HG02642 (cell line): ENCODE results near the gene SST.

Experiments used
- ATAC-seq: cut with Tn5 transposase; IDR thresholded peaks from one replicate; pipeline ENCODE4 v1.9.1; 2021; ENCODE audit warnings: mild to moderate bottlenecking; ENCODE audit not compliant: unreplicated experiment, poor library complexity

Gene SST

DNA sequence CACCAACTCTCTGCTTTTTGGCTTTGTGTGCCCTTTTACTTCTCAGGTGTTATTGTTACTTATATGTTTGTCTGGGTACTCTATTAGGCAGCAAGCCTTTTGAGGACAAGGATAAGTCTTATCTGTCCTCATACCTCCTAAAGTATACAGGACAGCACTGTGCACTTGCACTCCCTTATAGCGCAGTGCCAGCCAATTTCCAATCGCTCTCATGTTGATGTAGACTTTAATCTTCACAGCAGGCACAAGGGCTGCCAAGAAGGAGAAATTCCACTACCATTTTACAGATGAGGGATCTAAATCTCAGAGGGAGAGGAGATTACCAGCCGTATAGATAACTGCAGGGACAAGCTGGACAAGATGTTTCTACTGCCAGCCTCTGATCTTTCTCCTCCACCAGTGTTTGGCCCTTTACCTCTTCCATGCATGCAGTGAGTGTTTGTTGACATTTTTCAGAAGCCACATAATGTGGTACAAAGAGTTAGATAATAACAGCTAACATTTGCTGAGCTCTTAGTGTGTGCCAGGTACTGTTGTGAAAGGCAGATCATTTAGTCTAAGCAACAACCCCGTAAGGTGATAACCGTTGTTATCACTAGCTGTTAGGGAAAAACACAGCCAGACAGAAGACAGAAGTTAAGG lies 30.1 kb downstream of the SST start:
- ATAC-seq, result no peak

DNA sequence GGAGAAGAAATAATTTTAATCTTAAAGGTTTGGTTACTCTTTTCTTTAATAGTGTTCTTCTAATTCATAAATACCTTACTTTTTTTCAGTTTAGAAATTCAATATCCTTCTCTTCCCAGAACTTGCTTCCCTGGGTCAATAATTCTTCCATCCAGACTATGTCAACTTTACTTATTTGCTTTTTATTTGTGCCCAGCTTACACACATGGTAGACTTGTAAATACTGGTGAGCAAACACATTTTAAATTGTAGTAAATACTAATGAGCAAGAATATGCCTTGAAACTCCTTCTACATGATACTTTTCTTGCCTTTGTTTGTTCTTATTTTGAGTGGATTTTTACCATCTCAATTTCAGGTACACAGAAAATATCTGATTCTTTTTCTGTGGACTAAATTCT lies 33.7 kb downstream of the SST start:
- no peak for ATAC-seq

DNA sequence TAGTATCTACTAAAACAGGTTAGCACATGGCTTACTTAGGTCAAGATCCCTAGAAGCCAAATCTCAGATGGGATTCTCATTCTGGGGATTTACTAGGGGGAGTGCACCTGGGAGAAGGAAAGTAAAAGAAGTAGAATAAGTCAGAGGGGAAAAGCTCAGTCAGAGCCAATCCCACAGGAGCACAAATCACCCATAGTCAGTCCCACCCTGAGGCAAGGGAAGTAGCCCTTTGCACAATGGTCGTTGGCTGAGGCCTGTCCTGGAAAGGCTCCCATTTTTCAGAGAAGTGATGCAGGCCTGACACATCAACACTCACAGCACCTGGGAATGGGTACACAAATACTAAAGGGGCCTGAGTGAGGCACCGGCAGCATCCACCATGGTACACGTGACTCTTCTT lies 39.8 kb downstream of the SST start:
- no peak for ATAC-seq

DNA sequence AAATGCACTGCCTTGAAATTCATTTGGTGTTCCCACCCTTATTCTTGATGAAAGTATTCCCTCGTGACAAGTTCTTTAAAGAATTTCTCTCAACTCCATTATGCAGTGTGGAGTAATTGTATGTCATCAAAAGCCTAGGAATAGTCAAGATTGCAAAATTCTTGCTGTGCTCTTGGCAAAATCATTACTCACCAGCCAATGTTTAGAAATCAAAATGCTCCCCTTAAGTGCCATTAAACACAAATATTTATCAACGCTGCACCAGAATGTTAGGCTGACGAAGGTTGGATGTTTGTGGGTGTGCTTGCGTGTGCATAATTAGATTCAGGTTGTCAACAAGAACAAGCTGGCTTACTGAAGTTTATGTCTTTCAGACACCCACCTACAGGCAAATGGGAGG lies 40.5 kb downstream of the SST start:
- ATAC-seq, result no peak

DNA sequence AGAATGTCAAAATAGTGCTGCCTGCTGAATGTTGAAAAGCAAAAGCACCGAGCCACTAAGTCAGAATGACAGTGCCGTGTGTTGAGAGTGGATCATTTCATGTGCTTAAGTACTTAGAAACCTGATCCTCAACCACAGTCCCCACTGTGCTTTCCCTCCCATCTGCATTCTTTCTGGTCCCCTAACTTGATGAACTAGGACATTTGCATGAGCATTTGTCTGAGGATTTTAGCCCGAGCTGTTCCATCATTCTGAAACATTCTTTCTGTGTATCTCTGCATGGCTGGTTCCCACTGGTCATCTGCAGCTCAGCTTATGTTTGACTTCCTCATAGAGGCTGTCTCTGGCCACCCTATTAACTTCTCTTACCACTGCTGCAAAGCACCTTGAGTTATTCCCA lies 42.0 kb downstream of the SST start:
- ATAC-seq, result no peak

DNA sequence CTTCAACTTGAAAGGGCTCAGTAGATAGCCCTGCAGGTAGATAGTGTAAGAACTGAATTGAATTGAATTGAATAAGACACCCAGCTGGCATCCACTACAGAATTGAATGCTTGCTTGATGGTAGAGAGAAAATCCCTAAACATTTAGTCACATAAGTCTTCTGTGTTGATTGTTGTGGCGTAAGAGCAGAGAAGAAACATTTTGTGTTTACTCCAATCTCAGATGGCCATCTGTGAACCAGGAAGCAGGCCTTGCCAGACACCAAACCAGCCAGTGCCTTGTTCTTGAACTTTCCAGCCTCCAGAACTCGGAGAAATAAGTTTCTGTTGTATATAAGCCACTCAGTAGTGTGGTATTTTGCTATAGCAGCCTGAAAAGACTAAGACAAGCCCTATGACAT lies 43.6 kb downstream of the SST start:
- ATAC-seq, result no peak

DNA sequence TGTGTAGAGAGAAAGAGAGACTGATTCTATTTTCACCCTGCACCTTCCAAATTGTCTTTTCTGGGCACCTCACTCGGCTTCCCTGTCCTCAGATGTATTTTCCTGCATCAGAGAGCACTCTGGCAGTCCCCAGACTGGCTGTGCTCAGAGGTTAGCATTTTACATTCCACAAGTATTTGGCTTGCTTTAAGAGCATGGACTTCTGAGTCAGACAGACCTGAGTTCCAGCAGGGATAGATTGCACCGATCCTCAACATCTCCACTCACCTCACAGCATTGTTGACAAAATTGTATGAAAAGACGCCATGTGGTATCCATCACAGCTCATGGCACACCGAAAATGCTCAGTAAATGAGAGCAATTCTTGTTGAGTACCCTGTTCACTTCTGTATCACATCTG lies 45.6 kb downstream of the SST start:
- no peak for ATAC-seq

DNA sequence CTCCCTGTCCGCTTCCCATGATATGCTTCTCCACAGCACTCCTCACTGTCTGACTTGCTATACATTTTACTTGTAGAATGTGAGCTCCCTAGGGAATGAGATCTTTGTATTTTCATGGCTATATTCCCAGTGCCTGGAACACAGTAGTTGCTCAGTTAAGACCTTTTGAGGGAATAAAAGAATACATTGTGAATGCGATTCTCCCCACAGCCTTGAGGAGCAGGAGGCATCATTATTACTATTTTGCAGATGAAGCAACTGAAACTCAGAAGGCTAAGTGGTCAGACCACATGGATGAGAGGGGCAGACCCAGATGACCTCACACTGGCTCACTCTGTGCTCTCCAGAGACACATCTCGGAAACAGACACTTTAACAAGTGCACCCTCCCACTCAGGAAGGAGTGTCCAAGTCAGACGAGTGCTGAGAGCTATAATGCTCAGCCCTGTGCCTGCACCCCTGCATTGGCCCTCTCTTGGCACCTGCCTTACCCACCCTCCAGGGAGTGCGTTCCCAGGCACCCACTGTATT lies 46.8 kb downstream of the SST start:
- no peak for ATAC-seq

DNA sequence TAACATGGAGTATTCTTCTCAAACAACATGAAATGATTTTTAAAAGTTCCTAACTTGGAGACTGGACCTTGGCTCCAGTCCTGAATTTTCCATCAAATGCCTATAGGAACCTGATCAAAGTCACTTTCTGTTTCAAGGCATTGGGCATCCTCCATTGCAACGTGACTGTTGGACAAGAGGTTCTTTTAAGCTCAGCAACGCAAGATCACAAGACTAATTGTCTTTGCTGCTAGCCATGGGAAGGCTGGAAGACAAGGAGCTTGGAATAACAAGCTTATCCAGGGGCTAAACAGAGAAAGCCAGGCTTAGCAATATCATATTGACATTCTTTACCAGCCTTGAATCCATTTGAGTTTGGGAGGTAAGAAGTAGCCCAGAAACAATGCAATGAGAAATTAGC lies 48.3 kb downstream of the SST start:
- ATAC-seq, result no peak

DNA sequence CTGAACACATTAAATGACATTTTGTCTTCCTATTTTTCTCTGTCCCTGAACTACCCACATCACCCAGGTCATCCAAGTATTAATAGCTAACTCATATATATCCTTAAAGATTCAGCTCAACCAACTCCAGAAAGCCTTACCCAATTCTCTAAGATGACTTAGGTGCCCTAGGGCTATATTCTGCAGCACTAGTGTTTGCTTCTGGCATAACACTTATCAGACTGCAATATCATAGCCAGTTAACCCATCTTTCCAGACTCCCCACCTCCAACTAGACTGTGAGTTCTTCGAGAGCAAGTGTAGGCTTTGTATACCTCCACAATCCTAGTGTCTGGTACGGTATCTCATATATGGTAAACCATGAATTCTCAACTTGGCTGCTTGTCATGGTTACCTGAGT lies 50.7 kb downstream of the SST start:
- no peak for ATAC-seq
